IPS-NIHi7 (cell line): ENCODE results near the gene P3H2.

Experiments
- DNase-seq: peaks from one replicate; pipeline ENCODE4 v3.0.0; 2012; ENCODE audit warnings: mixed read lengths; ENCODE audit errors: extremely low spot score

The P3H2 gene

DNA sequence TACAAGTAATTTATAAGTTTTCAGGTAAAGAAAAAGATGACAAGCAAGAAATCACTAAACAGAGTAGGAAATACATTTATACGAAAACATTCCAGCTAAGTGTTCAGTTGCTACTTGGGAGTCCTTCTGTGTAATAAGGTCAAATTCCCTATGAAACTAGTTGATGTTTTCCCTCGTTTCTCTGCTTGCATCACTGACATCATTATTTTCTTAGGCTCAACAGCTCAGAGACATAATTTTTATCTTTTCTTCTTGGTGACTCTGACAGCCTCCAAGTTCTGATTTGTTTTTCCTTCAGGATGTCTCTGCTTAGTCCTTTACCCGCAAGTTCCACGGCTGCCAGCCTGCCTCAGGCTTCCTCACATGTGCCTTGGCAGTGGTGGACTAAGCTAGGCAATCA lies 173.6 kb downstream of the P3H2 start:
- no peak for DNase-seq

- DNase-seq, result no peak
Observed at GRCh38 chr3:189945935-189946709, 174.6 kb downstream of the P3H2 start.

DNA sequence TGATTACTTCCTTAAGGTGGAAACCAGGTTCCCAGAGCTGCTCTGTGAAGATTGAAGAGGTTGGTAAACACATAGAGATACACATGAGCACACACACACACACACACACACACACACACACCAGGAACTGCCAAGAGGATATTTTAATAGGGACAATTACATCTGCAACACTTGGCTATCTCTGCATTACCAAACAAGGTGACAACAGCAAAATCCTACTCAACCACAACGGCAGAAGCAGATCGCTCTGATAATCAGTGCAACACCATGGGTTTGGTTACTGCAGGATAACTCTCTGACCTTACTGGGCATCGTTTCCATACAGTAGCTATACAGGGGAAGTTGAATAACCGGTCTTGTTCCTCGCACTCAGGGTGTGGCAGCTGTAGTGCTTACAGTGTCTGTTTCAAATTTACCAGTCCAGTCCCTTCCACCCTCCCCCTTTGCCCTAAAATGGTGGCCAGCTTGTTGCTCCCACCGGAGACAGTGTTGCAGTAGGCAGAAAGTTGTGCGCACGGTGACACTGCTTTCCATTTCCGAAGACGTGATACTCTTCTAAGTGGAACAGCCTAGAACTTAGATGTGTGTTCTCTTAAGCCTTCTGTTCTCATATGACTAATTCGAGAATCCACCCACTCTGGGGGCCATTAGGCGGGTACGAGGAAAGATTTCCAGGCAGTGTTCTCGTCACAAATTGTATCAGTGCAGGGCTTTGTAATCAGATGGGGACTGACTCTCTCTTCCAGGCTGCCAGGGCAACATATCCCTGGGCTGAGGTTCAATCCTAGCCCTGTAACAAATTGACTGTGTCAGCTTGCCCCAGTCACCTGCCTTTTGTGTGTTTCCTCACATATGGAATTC lies 176.2 kb downstream of the P3H2 start:
- DNase-seq, result no peak

GRCh38 chr3:189942948-189943347 lies 177.7 kb downstream of the P3H2 start:
- no peak for DNase-seq

DNA sequence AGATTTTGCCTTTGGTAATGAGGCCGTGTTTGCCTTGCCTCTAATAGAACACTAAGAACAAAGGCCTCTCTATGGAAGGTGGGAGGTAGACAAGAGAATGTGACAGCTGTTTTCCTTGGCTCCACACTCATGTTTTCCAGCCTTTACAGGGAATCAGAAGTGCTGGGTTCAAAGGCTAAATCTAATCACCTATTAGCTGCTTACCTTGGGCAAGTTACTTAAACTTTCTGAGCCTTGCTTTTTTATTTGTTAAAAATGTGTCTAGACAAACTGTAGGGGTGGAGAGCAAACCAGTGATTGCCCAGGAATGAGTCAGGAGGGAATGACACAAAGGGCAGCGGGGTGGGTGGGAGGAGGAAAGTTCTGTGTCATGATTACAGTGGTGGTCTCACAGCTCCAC lies 179.0 kb downstream of the P3H2 start:
- DNase-seq, result no peak

DNA sequence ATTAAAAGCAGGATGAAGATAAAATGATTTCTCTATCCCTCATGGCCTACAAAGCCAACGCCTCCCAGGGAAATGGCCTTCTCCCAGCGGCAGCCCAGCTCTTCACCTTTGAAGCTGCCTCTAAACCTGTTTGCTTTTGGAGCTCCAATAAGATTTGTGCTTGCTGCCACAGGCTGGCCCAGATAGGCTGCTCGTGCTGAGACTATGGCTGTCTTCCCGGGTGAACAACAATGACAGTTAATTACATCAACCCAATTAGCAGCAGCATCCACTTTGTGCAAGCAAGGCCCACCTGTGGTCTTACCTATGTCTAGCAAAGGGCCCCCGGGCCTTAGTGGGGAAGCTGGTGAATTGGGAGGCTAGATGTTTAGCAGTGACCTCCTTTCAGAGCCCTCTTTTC lies 179.6 kb downstream of the P3H2 start:
- DNase-seq, result no peak

GRCh38 chr3:189937302-189938127 lies 183.2 kb downstream of the P3H2 start:
- peak; percentile 28 for DNase-seq

DNA sequence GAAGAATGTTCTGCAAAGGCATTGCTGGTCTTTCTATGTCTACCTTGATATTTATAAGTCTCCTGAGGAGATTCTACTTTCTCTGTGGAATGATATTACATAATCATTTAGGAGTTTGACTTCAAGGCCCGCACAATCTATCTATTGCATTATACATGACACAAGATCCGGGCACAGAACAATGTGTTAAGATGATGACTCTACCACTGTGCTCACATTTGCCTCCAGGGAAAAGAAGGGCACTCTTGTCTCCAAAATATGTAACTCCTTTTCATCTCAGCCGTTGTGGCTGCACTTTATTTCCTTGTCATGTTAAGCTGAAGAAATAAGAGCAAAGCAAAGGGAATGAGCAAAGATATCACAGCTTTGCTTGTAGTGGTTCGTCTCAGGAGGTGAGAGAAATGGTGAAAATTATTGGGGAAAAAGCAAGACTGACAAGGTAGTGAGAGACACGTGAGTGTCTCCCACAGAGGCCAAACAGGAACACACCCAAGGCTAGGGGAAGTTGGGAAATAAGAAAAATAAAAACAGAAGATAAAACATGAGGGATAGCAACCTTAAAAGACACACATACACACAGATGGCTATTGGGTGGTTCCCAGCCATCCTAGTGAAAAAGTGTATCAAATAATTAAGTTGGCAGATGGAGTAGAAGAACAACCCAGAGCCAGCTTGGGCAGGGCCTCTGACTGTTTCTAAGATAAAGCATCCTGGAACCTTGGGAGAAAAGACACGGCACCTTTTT lies 184.3 kb downstream of the P3H2 start:
- DNase-seq, result no peak

GRCh38 chr3:189927975-189928895 lies 192.5 kb downstream of the P3H2 start:
- no peak for DNase-seq

DNA sequence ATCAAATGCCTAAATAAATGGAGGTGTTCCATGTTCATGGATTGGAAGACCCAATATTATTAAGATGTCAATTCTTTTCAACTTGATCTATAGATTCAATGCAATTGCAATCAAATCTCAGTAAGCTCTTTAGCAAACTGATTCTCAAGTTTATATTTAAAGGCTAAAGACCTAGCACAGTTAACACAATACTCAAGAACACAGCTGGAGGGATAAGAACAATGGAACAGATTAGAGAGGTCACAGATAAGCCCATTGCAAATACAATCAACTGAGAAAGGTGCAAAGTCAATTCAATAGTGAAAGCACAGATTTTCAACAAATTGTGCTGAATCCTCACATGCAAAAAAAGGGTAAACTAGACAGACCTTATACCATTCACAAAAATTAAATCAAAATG lies 198.9 kb downstream of the P3H2 start:
- no peak for DNase-seq

GRCh38 chr3:189914799-189915198 lies 205.9 kb downstream of the P3H2 start:
- no peak for DNase-seq

DNA sequence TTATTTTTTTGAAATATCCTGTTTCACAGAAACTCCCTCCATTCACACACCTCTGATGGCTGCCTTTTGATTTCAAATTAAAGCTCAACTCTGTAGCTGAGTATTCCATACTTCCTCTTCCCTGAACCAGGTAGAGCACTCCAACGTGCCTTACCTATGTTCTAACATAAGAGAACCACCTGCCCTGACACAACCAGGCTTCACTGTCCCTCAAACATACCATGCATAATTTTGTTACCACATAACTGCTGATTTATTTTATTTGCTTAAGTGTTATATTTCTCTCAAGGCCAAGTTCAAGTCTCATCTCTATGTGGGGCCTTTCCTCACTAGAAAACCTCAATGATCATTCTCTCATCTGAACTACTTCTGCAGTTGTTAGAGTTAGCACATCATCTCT lies 209.7 kb downstream of the P3H2 start:
- no peak for DNase-seq

DNA sequence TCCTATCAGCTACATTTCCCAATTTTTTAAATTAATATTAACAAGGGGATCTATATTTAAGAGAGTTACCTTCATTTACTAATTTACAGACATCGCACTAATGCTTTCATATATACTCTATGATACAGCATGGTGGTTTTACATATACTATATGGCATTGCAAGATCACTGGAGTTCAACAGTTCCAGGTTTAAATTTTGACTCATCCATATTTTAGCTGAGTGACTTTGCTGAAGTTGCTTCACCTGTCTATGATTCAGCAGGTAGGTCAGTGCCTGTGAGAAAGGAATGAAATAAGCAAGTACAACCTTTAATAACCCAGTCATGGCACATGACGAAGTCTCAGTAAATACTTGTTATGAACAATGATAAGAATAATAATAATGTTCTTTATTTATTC lies 211.1 kb downstream of the P3H2 start:
- no peak for DNase-seq

GRCh38 chr3:189909139-189909538 lies 211.6 kb downstream of the P3H2 start:
- DNase-seq, result no peak

- no peak for DNase-seq
Observed at GRCh38 chr3:189908646-189909045, 212.1 kb downstream of the P3H2 start.

DNA sequence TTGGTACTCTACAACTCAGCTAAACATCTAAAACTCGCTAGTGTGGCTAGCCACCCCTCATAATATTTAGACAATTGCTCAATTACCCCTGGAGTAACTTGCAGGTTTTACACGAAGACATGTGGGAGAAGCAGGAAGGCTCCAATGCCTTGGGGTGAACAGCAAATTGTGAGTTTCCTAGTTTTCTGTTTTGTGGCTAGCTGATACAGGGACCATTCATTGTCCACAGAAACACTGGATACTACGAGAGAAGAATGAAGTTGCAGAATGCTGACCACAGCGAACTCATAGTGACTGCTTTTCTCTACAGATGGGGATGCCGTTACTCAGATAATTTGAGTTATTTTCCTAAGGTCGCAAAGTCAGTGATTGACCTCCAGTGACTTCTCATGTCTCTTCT lies 212.9 kb downstream of the P3H2 start:
- DNase-seq, result no peak
